CD4-positive, CD25-positive, alpha-beta regulatory T cell (primary cell): ENCODE measurements around the gene SUV39H1. TPM values are rescaled to one million over a fixed set of nuclear protein-coding genes. Genes with fewer than 3 reads are reported as not detected.
"Not testable (repeated sequence)": the region's sequence is repeated elsewhere in the genome, so short reads cannot be mapped to it uniquely, and the experiment has no call there.

ENCODE experiments used
- ATAC-seq, 2 donors: fragments of 150-1000 bp; cut with Tn5 transposase; one replicate each; pipeline ENCODE4 v1.10.0; 2021; ENCODE audit warnings: low read depth in 2 of 2, moderate number of reproducible peaks in 2 of 2, moderate library complexity in 1 of 2
- DNase-seq, 3 donors: peaks; one replicate each; pipeline versions ENCODE4 v3.0.0 to v3.0.0-alpha.2; 2012 to 2022; ENCODE audit warnings: mixed read lengths in 1 of 3
- H3K27ac ChIP-seq: one replicate; pipeline ENCODE4 v1.7.0; 2013; ENCODE audit warnings: mild to moderate bottlenecking, low read length; ENCODE audit not compliant: insufficient read depth, poor library complexity, severe bottlenecking
- H3K27me3 ChIP-seq: one replicate; pipeline ENCODE4 v1.7.0; 2013; ENCODE audit warnings: low read length; ENCODE audit not compliant: control insufficient read depth, insufficient read depth
- H3K36me3 ChIP-seq: one replicate; pipeline ENCODE4 v1.7.0; 2013; ENCODE audit warnings: mild to moderate bottlenecking, low read length, moderate library complexity; ENCODE audit not compliant: control insufficient read depth, insufficient read depth
- H3K4me1 ChIP-seq: 2 replicates; pipeline ENCODE4 v1.7.0; 2013; ENCODE audit warnings: mild to moderate bottlenecking, low read length; ENCODE audit not compliant: insufficient read depth, control insufficient read depth, poor library complexity, severe bottlenecking
- H3K4me3 ChIP-seq: one replicate; pipeline ENCODE4 v1.7.0; 2013; ENCODE audit warnings: low read depth, mild to moderate bottlenecking, low read length, moderate library complexity
- H3K9me3 ChIP-seq, 2 experiments: 1 replicate in 1 of 2; 2 replicates in 1 of 2; pipeline ENCODE4 v1.7.0; 2013; ENCODE audit warnings: low read length in 2 of 2, mild to moderate bottlenecking in 1 of 2, moderate library complexity in 1 of 2; ENCODE audit not compliant: control insufficient read depth in 2 of 2
- H3K27ac Mint-ChIP-seq, 3 donors: one replicate each; pipeline ENCODE4 v1.8.0; 2020 to 2022; ENCODE audit warnings: mild to moderate bottlenecking in 3 of 3, mixed read lengths in 3 of 3, moderate library complexity in 2 of 3
- H3K27me3 Mint-ChIP-seq: one replicate; pipeline ENCODE4 v1.8.0; 2022; ENCODE audit warnings: mild to moderate bottlenecking, mixed read lengths
- H3K36me3 Mint-ChIP-seq: one replicate; pipeline ENCODE4 v1.8.0; 2020; ENCODE audit warnings: mixed read lengths
- H3K4me1 Mint-ChIP-seq, 4 donors: one replicate each; pipeline ENCODE4 v1.8.0; 2020 to 2022; ENCODE audit warnings: mixed read lengths in 4 of 4, mild to moderate bottlenecking in 1 of 4
- H3K4me3 Mint-ChIP-seq, 4 donors: one replicate each; pipeline ENCODE4 v1.8.0; 2020 to 2022; ENCODE audit warnings: mild to moderate bottlenecking in 4 of 4, mixed read lengths in 4 of 4, moderate library complexity in 3 of 4
- H3K9me3 Mint-ChIP-seq, 7 donors: one replicate each; pipeline ENCODE4 v1.8.0; 2020 to 2022; ENCODE audit warnings: mixed read lengths in 7 of 7, mild to moderate bottlenecking in 3 of 7, moderate library complexity in 2 of 7
- polyA plus RNA-seq, 4 donors: library from polyadenylated mRNA; unstranded; fragments of 300-500 nt; fragmentation: Illumina TruSeq; gene quantifications; one replicate each; pipeline ENCODE4 v1.2.3, GENCODE V29; 2021
- total RNA-seq: library from RNA; stranded (reverse); gene quantifications from one replicate; pipeline ENCODE4 v1.2.3, GENCODE V29; 2022

The SUV39H1 gene
- total and polyA plus RNA-seq, 5 donors from 2014 or later: 8.0 to 15.7 (median 12.1) TPM

GRCh38 chrX:48688531-48689150 is 7.9 kb upstream of the SUV39H1 start:
- H3K27me3 Mint-ChIP-seq: no peaks in the 10 kb centered on the region
- no peaks in the 10 kb centered on the region for H3K27me3 ChIP-seq
- DNase-seq (no peak), ATAC-seq (no peak)
- H3K4me3 Mint-ChIP-seq: peak overlapping the region in 2 of 4 donors; percentile 10 to 27
- H3K9me3 ChIP-seq: no peaks in the 10 kb centered on the region
- peaks cover 0 to 47% (median 21%) of the 10 kb centered on the region in 4 donors for H3K4me1 Mint-ChIP-seq
- H3K36me3 Mint-ChIP-seq: peaks cover 28% of the 10 kb centered on the region
- H3K36me3 ChIP-seq: peaks cover 25% of the 10 kb centered on the region
- H3K4me3 ChIP-seq: no peak overlapping the region
- no peak overlapping the region for H3K27ac ChIP-seq
- no peaks in the 10 kb centered on the region for H3K9me3 Mint-ChIP-seq
- H3K27ac Mint-ChIP-seq: no peak overlapping the region
- H3K4me1 ChIP-seq: peaks cover 32% of the 10 kb centered on the region

DNA sequence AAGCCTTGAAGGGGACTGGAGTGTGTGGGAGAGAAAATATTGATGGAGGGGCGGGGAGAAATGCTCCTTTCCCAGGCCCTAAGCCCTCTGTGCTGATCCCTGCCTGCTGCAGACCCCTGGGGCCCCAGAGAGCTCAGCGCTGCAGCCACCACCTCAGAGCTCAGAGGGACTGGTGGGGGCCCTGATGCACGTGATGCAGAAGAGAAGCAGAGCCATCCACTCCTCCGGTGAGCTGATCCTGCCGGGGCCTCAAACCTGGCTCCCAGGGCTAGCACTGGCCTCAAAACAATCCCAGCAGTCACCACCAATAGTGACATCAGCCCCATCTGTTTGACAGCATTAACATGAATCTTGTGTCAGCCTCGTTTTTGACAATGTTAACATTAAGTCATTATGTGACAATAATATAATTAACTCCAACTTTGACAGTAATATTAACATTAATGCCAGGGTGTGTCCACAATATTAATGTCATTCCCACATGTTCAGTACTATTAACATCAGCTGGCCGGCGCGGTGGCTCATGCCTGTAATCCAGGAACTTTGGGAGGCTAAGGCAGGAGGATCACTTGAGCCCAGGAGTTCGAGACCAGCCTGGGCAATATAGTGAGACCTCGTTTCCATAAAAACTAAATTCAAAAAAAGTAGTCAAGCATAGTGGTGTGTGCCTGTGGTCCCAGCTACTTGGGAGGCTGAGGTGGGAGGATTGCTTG is 7.2 kb upstream of the SUV39H1 start:
- Mint-ChIP-seq H3K4me1 (peaks cover 0 to 40% (median 18%) of the 10 kb centered on the region in 4 donors), H3K27me3 (no peaks in the 10 kb centered on the region), H3K4me3 (no peak overlapping the region), H3K36me3 (peaks cover 28% of the 10 kb centered on the region), H3K27ac (no peak overlapping the region), H3K9me3 (no peaks in the 10 kb centered on the region)
- H3K36me3 ChIP-seq: peaks cover 25% of the 10 kb centered on the region
- ATAC-seq: no peak
- peaks cover 28% of the 10 kb centered on the region for H3K4me1 ChIP-seq
- H3K4me3 ChIP-seq: no peak overlapping the region
- H3K27ac ChIP-seq: no peak overlapping the region
- no peaks in the 10 kb centered on the region for H3K9me3 ChIP-seq
- DNase-seq: no peak
- no peaks in the 10 kb centered on the region for H3K27me3 ChIP-seq

- not testable (repeated sequence) for H3K4me1 ChIP-seq, H3K27ac Mint-ChIP-seq, H3K27ac ChIP-seq, H3K27me3 ChIP-seq, H3K4me3 ChIP-seq, H3K9me3 Mint-ChIP-seq, H3K27me3 Mint-ChIP-seq, H3K9me3 ChIP-seq, DNase-seq, ATAC-seq
- peaks cover 17% of the 10 kb centered on the region for H3K36me3 Mint-ChIP-seq
- H3K4me1 Mint-ChIP-seq: peaks cover 0 to 28% (median 7%) of the 10 kb centered on the region in 4 donors
- H3K36me3 ChIP-seq: peaks cover 17% of the 10 kb centered on the region
- H3K4me3 Mint-ChIP-seq: peak overlapping the region in 1 of 4 donors; percentile 26
Measured at GRCh38 chrX:48691746-48692145, 4.8 kb upstream of the SUV39H1 start.

DNA sequence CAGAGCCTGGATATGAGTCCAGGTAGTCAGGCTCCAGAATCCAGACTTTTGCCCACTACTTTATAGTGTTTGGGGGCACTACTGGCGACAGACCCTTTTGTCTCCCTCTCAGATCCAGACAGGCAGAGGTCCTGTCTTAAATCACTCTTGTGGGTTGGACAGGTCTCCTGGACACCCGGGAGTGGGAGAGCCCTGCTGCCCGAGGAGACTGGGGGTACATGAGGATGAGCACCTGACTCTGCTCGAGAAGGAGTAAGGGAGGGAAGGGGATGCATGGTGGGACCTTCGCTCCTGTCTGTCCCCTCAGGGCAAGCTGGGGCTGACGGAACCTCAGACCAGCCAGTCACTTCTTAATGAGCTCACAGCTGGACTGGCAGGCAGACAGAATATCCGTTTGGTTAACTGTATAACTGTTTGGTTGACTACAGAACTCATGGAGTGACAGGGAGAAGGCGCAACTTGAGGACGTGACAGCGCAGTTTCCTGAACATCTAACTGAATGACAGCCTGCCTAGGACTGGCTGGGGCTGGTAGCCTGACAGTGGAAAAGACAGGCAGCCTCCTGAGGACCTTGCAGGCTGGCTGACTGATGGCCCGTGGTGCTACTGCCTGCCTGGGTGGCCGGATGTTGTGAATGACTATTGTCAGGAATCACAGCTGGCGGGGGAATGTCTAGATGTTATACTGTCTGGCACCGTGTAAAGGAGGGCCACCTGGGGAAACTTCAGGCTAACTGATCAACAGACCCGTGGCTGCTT is 1.6 kb upstream of the SUV39H1 start:
- H3K4me1 Mint-ChIP-seq: peaks cover 0 to 30% (median 5%) of the 10 kb centered on the region in 4 donors
- H3K27me3 Mint-ChIP-seq: no peaks in the 10 kb centered on the region
- no peak overlapping the region for H3K4me3 ChIP-seq
- ATAC-seq (no peak), DNase-seq (no peak)
- peak overlapping the region; percentile 86 to 98 (median 95) for H3K27ac Mint-ChIP-seq
- H3K27me3 ChIP-seq: no peaks in the 10 kb centered on the region
- no peak overlapping the region for H3K27ac ChIP-seq
- H3K4me1 ChIP-seq: peaks cover 9% of the 10 kb centered on the region
- no peaks in the 10 kb centered on the region for H3K9me3 ChIP-seq
- no peaks in the 10 kb centered on the region for H3K9me3 Mint-ChIP-seq
- H3K4me3 Mint-ChIP-seq: peak overlapping the region; percentile 48 to 94 (median 81)
- H3K36me3 ChIP-seq: peaks cover 11% of the 10 kb centered on the region
- H3K36me3 Mint-ChIP-seq: peaks cover 7% of the 10 kb centered on the region

GRCh38 chrX:48695534-48695896 is 1.0 kb upstream of the SUV39H1 start:
- no peak for DNase-seq
- no peak for ATAC-seq

GRCh38 chrX:48695925-48696300 is 621 bp upstream of the SUV39H1 start:
- H3K27me3 Mint-ChIP-seq: no peaks in the 10 kb centered on the region
- ATAC-seq (no peak), DNase-seq (no peak)
- H3K4me3 ChIP-seq: peak overlapping the region; percentile 73
- peaks cover 0 to 34% (median 5%) of the 10 kb centered on the region in 4 donors for H3K4me1 Mint-ChIP-seq
- H3K36me3 ChIP-seq: peaks cover 12% of the 10 kb centered on the region
- H3K27ac ChIP-seq: peak overlapping the region; percentile 83
- H3K27me3 ChIP-seq: no peaks in the 10 kb centered on the region
- H3K36me3 Mint-ChIP-seq: peaks cover 7% of the 10 kb centered on the region
- peak overlapping the region; percentile 91 to 94 (median 93) for H3K4me3 Mint-ChIP-seq
- H3K4me1 ChIP-seq: peaks cover 9% of the 10 kb centered on the region
- H3K27ac Mint-ChIP-seq: peak overlapping the region; percentile 95 to 98 (median 98)
- H3K9me3 Mint-ChIP-seq: no peaks in the 10 kb centered on the region
- H3K9me3 ChIP-seq: no peaks in the 10 kb centered on the region

More at GRCh38 chrX:48695534-48695896, 1.0 kb upstream of the SUV39H1 start:
- peaks cover 0 to 30% (median 5%) of the 10 kb centered on the region in 4 donors for H3K4me1 Mint-ChIP-seq
- H3K4me1 ChIP-seq: peaks cover 9% of the 10 kb centered on the region
- peak overlapping the region; percentile 86 to 98 (median 95) for H3K27ac Mint-ChIP-seq
- no peaks in the 10 kb centered on the region for H3K9me3 Mint-ChIP-seq
- H3K27ac ChIP-seq: peak overlapping the region; percentile 83
- no peaks in the 10 kb centered on the region for H3K27me3 ChIP-seq
- no peaks in the 10 kb centered on the region for H3K27me3 Mint-ChIP-seq
- peak overlapping the region; percentile 91 to 94 (median 93) for H3K4me3 Mint-ChIP-seq
- peaks cover 7% of the 10 kb centered on the region for H3K36me3 Mint-ChIP-seq
- H3K36me3 ChIP-seq: peaks cover 8% of the 10 kb centered on the region
- no peaks in the 10 kb centered on the region for H3K9me3 ChIP-seq
- H3K4me3 ChIP-seq: peak overlapping the region; percentile 73

GRCh38 chrX:48696909-48697727 is 584 bp downstream of the SUV39H1 start:
- ATAC-seq: no peak
- no peaks in the 10 kb centered on the region for H3K9me3 Mint-ChIP-seq

More at GRCh38 chrX:48696909-48697727, 584 bp downstream of the SUV39H1 start:
- peak in 2 of 3 donors; percentile 20 to 55 for DNase-seq
- H3K4me3 ChIP-seq: peak overlapping the region; percentile 44
- H3K27me3 Mint-ChIP-seq: no peaks in the 10 kb centered on the region
- no peaks in the 10 kb centered on the region for H3K27me3 ChIP-seq
- peaks cover 0 to 35% (median 5%) of the 10 kb centered on the region in 4 donors for H3K4me1 Mint-ChIP-seq
- H3K4me1 ChIP-seq: peaks cover 9% of the 10 kb centered on the region
- peak overlapping the region in 2 of 3 donors; percentile 71 to 95 for H3K27ac Mint-ChIP-seq
- H3K27ac ChIP-seq: peak overlapping the region; percentile 83
- H3K4me3 Mint-ChIP-seq: peak overlapping the region; percentile 63 to 93 (median 82)
- H3K9me3 ChIP-seq: no peaks in the 10 kb centered on the region
- no peaks in the 10 kb centered on the region for H3K36me3 Mint-ChIP-seq
- peaks cover 21% of the 10 kb centered on the region for H3K36me3 ChIP-seq
